ENCODE data around the gene INHBE.
A peak's percentile ranks its signal among the peaks of the same experiment; 100 is the strongest.

INHBE gene

DNA sequence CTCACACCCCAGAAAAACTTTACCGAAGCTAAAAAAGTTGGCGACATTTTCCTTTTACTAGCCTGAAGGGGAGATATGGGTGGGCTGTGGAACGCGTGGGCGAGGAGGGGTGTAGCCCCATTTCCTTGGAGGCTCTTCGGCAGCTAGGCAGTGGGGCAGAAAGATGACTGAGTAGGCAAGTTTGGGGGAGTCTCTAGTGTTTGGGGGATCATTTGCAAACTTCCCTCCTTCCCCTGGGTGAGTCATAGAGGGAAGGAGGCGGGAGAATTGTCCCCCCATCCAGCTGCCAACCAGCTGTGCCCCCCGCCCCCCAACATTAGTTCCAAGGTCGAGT lies 6.8 kb downstream of the INHBE start:
- no peak for DNase-seq

DNA sequence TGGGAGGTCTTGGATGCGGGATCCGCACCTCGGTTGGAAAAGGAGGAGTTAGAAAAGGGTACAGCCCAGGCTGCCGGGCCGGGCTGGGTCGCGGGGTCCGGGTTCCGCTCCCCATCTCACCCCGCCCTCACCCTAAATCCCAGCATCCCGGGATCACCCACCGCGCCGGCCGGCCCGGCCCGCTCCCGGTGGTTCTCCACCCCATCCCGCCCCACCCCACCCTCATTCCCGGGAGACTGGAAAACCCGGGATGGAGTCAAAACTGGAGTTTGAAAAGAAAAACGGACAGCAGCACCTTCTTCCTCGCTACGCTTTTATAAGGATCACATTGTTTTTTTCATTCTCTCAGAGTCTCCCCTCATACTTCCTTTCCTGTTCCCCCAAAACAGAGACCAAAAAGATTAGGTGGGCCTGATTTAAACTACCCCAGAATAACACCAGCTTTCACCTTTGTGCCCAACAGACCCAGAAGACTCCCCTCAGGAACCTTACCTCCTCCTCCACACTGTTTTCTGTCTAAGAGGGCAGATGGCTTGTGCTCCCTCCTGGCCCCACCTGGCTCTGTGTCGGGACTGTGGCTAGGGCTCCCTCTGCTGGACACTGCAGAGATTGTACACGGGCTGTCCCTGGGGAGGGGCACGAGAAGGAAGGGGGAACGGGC lies 7.3 kb downstream of the INHBE start:
- peak; percentile 72 for DNase-seq

DNA sequence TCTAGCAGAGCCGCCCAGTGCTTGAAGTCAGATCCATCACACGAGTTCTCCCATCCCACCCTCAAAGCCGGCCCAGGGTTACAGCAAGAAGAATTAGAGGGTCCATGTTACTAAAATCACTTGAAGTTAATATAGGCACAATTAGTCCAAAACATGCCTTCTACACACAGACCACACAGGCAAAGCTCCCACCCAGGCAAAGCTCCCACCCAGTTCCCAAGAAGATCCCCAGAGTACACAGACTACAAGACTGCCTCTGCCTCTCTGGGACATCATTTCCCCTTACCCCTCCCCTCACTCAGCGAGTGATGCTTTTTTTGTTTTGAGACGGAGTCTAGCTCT lies 7.8 kb downstream of the INHBE start:
- DNase-seq = no peak

DNA sequence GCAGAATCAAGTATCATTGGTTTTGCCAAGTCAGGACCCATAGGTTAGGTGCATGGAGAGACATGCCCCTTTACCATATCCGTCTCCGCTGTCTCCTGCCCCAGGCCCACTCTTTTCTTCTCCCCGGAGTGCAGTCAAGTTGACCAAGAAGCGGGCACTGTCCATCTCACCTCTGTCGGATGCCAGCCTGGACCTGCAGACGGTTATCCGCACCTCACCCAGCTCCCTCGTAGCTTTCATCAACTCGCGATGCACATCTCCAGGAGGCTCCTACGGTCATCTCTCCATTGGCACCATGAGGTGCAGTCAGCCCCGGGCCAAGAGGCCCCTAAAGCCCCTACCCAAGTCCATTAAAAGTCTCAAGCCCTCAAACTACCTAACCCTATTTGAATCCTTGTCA lies 9.5 kb downstream of the INHBE start:
- no peak for DNase-seq

DNA sequence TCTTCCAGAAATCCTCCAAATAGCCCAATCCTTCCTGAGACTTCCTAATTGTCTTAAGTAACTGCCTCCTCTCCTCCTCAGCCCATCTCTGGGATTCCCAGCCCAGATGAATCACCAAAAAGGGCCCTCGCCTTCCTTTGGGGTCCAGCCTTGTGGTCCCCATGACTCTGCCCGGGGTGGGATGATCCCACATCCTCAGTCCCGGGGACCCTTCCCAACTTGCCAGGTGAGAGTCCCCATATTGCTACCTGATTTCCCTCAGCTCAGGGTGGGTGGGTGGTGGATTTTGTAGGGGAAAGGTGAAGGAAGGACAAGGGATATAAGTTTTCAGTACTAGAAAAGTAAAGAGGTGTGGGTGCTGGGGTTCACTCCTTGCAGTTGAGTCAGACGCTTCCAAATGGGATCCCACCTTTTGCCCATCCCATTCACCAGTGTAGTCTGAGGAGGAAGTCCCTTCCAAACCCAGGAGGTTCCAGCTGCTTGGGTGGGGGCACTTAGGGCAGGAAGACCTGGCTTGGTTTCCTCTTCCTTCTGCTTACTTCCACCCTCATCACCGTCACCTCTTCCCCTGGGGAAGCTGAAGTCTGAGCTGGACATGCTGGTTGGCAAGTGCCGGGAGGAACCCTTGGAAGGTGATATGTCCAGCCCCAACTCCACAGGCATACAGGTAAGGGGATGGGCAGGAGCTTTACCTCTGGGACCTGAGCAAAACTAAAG lies 10.1 kb downstream of the INHBE start:
- DNase-seq = no peak

DNA sequence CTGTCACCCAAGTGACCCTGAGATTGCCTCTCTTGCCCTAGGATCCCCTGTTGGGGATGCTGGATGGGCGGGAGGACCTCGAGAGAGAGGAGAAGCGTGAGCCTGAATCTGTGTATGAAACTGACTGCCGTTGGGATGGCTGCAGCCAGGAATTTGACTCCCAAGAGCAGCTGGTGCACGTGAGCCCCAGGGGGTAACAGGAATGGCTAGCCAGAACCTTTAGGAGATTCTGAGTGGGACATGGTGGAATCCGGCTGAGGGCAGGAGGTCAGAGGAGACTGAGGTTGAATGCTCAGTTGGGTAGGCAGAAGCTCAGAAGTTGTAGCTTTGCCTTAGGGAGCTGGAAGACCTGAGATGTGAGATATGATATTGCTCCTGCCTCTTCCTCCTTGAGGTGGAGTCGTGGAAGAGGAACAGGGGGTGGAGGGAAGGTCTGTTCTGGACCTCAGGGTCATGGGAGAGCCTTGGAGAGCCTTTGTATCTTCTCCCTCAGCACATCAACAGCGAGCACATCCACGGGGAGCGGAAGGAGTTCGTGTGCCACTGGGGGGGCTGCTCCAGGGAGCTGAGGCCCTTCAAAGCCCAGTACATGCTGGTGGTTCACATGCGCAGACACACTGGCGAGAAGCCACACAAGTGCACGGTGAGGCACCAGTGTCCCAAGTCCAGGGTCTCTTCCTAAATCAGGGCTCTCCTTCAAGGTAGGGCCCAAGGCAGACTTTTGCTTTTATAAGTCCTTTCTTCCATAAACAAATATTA lies 10.8 kb downstream of the INHBE start:
- DNase-seq = no peak

DNA sequence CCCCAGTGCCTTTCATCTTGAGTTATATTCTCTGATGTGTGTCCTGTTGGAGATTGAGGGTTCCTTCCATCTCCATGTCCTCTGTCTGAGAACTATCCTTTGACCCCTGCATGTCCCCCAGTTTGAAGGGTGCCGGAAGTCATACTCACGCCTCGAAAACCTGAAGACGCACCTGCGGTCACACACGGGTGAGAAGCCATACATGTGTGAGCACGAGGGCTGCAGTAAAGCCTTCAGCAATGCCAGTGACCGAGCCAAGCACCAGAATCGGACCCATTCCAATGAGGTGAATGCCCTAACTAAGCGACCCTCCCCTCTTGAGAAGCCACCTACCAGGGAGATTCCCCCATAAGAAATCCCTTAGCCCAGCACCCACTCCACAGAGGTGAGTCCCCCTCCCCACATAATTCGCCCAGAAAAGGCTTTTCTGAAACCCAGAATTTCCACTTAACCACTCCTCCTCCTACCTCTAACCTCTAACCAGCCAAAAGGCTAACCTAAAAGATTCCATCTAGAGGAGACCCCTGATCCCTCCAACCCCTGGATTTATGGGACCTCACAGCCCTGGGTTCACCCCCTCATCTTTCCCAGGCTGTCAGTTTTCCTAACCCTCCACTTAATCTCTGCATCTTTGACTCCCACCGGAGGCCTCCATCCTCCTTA lies 12.2 kb downstream of the INHBE start:
- no peak for DNase-seq

DNA sequence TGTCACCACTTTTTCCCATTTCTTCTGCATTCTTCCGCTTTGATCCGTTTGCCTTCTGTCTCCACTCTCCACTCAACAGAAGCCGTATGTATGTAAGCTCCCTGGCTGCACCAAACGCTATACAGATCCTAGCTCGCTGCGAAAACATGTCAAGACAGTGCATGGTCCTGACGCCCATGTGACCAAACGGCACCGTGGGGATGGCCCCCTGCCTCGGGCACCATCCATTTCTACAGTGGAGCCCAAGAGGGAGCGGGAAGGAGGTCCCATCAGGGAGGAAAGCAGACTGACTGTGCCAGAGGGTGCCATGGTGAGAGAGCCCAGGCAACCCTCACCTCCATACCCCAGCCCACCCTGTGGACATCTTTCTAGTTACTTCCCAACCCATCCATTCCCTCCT lies 12.8 kb downstream of the INHBE start:
- no peak for DNase-seq

DNA sequence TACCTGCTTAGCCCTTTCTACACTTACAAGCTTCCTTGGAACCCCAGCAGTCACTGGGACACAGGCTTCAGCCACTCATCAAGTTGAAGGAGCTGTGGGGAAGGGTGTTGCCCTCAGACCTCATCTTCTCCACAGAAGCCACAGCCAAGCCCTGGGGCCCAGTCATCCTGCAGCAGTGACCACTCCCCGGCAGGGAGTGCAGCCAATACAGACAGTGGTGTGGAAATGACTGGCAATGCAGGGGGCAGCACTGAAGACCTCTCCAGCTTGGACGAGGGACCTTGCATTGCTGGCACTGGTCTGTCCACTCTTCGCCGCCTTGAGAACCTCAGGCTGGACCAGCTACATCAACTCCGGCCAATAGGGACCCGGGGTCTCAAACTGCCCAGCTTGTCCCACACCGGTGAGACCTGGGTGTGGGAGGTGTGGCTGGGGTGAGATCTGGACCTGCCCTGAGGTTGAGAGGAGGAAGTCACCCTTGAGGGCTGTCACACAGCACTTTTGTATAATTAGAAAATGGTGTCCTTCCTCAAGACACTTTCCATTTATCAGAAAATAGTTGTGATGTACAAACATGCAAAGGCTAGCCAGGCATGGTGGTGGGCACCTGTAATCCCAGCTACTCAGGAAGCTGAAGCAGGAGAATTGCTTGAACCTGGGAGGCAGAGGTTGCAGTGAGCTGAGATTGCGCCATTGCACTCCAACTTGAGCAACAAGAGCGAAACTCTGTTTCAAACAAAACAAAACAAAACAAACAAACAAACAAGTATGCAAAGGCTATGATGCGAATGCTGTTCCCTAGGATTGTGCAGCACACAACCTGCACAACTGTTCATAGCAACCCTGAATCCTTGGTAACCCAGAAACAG lies 14.4 kb downstream of the INHBE start:
- DNase-seq = no peak

DNA sequence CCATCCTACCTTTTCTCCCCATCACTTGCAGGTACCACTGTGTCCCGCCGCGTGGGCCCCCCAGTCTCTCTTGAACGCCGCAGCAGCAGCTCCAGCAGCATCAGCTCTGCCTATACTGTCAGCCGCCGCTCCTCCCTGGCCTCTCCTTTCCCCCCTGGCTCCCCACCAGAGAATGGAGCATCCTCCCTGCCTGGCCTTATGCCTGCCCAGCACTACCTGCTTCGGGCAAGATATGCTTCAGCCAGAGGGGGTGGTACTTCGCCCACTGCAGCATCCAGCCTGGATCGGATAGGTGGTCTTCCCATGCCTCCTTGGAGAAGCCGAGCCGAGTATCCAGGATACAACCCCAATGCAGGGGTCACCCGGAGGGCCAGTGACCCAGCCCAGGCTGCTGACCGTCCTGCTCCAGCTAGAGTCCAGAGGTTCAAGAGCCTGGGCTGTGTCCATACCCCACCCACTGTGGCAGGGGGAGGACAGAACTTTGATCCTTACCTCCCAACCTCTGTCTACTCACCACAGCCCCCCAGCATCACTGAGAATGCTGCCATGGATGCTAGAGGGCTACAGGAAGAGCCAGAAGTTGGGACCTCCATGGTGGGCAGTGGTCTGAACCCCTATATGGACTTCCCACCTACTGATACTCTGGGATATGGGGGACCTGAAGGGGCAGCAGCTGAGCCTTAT lies 15.3 kb downstream of the INHBE start:
- DNase-seq = no peak

DNA sequence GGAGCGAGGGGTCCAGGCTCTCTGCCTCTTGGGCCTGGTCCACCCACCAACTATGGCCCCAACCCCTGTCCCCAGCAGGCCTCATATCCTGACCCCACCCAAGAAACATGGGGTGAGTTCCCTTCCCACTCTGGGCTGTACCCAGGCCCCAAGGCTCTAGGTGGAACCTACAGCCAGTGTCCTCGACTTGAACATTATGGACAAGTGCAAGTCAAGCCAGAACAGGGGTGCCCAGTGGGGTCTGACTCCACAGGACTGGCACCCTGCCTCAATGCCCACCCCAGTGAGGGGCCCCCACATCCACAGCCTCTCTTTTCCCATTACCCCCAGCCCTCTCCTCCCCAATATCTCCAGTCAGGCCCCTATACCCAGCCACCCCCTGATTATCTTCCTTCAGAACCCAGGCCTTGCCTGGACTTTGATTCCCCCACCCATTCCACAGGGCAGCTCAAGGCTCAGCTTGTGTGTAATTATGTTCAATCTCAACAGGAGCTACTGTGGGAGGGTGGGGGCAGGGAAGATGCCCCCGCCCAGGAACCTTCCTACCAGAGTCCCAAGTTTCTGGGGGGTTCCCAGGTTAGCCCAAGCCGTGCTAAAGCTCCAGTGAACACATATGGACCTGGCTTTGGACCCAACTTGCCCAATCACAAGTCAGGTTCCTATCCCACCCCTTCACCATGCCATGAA lies 16.0 kb downstream of the INHBE start:
- no peak for DNase-seq

DNA sequence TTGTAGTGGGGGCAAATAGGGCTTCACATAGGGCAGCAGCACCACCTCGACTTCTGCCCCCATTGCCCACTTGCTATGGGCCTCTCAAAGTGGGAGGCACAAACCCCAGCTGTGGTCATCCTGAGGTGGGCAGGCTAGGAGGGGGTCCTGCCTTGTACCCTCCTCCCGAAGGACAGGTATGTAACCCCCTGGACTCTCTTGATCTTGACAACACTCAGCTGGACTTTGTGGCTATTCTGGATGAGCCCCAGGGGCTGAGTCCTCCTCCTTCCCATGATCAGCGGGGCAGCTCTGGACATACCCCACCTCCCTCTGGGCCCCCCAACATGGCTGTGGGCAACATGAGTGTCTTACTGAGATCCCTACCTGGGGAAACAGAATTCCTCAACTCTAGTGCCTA lies 16.6 kb downstream of the INHBE start:
- DNase-seq = no peak

DNA sequence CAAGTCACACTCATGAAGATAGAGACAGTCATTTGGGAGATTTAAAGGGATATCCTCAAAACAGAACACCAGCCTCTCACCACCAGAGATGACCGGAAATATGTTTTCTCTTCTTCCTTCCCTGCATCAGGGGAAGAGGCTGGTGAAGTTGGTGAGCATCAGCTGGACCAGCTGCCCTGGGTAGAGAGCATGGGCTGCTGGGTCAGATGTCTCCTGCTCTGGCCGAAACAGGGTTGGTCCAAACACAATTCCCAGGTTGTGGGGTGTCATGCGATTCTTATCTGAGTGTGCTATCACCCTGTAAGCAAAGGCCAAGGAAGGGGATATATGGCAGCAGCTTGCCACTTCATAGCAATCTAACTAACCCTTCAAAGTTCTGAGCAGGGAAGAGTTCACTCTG lies 17.3 kb downstream of the INHBE start:
- no peak for DNase-seq

DNA sequence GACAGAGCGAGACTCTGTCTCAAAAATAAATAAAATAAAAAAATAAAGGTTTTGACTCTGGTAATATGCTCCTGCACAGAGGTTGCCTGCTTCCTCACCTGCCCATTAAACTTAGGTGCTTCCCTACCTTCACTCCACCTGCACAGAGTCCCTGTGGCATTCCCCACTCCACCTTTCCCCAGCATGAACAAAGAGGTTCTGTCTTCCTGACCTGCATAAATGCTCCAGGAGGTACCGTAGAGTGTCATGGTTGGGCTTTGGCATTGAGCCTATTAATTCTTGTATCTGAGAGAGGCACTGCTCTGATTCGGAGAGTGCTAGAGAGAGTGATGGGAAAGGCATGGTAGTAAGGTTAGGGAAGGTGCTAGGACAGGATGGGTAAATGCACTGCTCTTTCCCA lies 18.3 kb downstream of the INHBE start:
- DNase-seq = no peak

DNA sequence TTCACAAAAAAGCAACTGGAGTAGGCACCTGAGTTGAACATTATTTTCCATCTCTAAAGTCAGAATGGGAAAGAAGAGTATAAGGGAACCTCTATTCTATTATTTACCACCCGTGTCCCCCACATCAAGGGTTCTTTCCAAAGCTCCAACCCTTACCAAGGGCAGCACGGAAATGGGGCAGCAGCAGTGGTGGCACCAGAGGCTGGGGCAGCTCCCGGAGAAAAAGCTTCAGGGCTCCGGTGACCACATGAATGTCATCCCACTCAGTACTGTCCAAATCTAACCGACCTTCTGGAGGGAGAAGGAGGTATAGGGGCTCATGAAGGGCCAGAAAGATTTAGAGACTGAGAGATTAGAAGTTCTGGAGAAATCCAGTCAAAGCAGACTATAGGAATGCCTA lies 18.8 kb downstream of the INHBE start:
- DNase-seq = no peak

DNA sequence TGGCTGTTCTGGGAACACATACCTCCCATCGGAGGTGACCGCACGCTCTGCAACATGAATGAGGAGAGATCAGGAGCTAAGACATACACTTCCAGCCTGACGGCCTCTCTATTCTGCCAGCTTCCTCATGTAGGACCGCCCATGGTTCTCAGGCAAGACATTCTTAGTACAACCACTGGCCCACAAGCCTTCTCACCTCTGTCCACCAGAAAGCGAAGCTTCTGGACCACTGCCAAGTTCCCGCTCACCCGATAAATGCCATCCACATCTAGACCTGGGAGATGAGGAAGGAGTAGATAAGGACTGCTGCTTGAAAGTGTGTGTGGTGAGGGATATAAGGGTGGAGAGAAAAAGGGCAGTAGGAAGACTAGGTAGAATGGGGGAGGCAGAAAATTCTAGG lies 19.3 kb downstream of the INHBE start:
- no peak for DNase-seq

DNA sequence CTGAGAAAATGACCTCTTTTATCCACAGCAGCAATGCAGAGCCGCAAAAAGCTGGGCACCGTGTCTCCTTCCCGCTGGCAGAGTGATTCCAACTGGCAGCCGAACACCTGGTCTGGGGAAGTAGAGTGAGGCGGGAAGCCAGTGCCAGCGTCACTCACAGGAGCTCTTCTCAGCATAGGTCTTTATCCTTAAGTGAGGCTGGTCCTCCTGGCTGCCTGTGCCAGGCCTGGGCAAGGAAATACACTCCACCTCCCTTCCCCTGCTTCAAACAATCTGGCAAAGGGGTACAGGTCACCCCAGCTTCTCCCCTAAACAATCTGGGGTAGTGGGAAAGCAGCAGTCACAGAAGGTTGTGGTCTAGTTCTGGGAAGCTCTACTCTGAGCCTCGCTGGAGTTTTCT lies 19.8 kb downstream of the INHBE start:
- no peak for DNase-seq

DNA sequence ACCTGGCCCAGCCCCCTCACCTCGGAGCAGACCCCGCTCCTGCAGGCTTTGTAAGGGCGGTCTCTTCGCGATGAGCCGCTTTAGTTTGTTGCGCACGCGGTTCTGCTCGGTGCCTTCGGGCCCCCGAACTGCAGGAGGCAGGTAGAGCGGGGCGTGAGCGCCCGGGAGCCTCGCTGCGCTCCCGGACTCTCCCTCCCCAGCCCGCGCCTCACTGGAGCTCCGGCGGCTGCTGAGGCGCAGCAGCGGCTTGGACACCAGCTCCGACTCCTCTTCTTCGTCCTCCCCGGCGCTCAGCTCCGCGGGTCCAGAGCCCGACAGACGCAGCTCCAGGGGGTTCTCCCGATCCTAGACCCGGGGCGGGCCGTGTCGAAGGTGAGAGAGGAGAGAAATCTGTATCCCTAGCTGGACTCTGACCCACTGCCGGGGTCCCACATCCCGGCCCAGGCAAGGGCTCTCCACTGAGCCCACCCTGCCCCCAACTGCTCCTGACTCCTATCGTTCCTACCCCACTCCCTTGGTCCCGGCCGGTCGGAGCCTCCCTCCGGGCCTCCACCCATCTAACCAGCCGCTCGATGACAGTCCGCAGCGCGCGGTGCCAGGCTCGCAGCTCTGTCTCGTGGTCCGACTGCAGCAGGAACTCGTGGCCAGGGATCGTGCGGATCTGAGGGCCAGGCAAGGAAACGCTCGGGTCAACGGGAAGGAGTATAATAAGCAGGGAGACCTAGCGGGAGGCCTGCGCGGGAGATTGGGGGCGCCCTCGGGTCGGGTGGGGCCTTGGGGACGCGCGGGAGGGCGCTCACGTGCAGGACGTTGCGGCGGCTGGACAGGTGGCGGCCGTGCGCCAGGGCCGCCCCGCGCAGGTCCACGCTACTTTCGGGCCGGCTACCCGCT lies 20.4 kb downstream of the INHBE start:
- no peak for DNase-seq

DNA sequence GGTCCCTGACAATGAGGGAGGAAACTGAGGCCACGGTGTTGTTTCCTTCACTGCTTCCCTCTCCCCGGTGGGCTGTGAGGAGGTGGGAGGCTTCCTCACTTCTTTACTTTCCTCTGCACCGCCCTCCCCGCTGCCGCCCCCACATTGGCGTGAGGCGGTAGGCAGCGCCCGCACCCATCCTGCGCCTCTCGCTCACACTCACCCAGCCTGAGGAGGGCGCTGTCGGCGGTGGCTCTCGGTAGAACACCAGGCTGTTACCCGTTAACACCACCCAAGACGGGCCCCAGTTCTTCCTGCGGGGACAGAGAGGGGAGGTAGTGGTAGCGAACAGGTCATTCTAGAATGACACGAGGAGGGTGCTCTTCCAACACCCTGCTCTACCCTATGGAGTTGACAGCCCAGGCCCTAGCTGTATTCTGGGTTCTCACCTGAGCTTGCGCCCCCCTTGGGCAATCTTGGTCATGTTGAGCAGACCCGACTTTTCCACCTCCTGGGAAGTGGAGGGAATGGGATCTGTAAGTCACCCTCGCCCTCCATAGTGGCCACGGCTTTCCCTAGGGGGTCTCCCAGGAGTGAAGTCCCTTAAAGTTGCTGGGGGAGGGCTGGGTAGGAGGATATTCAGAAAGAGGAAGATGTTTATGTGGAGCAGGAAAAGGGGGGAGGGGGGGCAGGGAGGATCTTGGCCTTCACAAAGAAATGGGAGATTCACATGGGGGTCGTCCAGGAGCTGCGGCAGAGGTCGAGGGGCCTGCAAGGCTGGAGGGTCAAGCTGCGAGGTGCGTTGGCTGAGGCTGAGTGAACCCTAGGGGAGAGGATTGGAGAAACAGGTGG lies 21.3 kb downstream of the INHBE start:
- no peak for DNase-seq
